HG02852 (cell line): ENCODE measurements around the gene ADPRM.

Experiments
- ATAC-seq: cut with Tn5 transposase; IDR thresholded peaks from one replicate; pipeline ENCODE4 v1.9.1; 2021; ENCODE audit warnings: mild to moderate bottlenecking, moderate library complexity; ENCODE audit not compliant: unreplicated experiment

The ADPRM gene

DNA sequence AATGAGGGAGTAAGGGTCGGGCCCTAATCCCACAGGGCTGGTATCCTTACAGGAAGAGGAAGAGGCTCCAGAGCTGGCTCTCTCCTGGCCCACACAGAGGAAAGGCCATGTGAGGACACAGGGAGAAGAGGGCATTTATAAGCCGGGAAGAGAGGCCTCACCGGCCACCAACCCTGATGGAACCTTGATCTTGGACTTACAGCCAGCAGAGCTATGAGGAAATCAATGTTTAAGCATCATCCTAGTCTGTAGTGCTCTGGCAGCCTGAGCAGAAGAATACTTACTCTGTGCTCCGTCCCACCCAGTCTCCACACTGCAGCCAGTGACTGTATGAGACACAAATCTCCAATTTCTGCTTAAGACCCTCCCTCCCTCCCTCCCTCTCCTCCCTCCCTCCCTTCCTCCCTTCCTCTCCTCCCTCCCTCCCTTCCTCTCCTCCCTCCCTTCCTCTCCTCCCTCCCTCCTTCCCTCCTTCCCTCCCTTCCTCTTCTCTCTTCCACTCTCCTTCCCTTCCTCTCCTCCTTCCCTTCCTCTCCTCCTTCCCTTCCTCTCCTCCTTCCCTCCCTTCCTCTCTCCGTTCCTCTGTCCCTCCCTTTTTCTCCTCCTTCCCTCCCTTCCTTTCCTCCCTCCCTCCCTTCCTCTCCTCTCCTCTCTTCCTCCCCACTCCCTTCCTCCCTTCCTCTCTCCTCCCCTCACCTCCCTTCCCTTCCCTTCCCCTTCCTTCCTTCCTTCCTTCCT, 41.3 kb downstream of the ADPRM start:
- ATAC-seq = no peak

DNA sequence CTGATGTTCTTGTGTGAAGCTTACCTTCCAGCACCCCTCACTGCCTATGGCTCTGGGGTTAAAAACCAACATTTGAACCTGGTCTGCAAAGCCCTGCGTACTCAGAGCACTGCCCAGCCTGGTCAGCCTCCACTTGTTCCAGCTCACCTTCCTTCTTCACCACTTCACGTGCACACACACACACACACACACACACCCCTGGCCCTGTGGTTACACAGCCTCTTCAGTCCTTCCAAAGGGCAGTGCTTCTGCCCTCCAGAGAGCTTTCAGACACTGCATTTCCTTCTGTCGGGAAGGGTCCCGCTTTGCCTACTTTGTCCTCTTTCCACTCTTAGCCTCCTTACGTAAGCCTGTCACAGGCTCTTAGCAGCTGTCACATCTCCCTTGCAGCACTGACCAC, 42.0 kb downstream of the ADPRM start:
- no peak for ATAC-seq

DNA sequence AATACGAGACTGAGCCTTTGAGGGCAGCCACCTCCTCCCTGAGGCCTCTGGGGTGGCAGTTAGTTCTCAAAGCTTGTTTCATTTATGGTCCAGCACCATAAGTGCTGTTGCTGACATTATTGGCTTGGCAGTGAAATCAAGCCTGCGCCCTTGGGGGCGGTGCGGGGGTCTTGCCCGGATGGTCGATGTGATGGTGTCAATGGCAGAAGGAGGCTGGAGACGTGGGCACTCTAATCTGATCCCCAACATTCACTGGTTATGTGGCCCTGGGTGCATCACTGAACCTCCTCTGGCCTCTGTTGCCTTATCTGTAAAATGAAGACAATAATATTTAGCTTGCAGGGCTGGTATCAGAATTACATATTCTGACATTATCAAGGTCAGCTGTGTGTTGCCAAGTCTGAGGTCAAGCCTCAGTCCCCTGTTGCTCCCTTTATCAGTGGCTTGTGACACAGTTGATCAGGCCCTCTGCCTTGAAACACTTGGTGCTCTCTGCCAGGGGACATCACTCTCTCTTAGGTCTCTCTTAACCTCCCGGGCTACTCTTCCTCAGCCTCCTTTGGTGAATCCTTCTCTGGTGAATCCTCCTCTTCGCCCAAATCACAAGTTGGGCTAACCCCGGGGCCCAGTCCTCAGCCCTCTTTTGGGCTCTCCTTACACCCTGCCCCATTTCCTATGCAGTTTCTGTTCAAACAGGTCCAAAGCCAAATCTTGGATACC, 44.2 kb downstream of the ADPRM start:
- ATAC-seq = no peak

DNA sequence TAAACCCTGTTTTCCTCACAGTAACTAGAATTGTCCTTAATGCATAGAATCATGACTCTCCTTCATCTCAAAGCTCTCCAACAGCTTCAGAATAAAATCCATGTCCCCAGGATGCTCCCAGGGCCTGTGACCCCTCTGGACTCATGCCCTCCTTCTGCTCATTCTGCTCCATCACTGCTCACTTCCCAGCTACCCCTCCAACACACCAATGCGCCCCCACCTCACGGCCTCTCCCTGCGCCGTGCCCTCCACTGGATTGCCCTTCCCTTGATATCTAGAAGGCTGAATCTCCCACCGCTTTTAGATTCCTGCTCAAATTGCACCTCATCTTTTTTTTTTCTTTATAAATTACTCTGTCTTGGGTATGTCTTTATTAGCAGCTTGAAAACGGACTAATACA, 45.0 kb downstream of the ADPRM start:
- no peak for ATAC-seq

DNA sequence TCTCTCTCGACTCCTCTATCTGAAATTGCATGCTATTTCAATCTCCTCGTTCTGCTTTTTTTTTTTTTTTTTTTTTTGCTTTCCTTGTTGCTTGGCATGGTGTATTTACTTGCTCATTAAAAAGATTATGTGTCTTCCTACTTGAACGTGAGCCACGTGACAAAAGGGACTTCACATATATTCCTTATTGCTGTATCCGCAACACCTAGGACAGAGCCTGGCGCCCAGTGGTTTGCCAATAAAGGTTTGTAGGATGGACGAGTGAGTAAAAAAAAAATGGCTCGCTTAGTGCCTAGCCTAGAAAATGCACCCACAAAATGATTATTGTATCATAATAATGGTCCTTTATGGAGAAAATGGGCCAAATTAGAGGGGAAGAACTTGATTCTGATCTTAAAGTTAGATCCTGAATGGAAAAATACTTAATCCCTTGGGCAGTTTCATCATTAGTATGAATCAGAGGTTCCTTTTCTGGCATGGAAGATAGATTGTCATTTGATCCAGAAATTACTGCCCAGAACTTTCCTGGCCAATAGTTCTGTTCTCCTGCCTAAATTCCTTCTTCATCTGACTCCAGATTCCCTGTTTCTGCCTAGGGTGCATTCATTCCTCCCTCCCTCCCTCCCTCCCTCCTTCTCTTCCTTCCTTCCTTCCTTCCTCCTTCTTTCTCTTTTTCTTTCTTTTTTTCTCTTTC, 46.1 kb downstream of the ADPRM start:
- no peak for ATAC-seq

DNA sequence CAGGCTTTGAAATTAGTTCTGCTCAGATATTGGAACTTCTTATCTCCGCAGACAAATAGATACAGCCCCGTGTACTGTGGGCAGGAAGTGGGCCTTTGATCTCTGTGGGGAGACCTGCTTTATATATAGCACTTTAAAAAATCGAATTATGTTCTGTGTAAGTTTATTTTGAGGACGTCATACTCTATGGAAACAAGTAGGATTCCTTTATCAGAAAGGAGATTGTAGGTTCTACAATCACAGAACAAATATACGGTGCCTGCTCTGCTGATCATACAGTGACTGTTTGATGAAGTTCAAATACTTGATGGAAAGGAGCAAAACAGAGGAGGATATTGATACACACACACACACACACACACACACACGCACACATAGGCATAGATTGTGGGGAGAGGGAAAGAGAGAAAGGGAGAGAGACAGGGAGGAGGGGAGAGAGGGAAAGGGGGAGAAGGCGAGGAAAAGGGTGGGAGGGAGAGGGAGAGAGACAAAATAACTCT, 47.2 kb downstream of the ADPRM start:
- no peak for ATAC-seq

DNA sequence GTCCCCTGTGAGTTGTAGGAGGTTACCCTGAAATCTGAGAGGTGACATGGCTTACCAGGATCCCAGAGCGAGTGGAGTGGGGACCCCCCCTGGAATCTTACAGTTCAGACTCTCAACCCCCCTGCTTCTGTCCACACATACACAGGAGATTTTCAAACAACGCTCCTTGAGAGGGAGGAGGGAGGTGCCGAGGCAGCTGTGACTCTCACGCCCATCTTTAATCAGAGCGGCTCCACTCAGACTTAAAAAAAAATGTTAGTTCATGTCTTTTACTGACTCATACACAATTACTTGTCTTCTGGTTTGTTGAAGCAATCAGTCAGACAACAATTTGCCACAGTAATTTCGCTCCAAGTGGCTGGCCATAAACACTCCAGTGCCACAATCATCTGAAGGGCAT, 47.8 kb downstream of the ADPRM start:
- ATAC-seq = no peak

DNA sequence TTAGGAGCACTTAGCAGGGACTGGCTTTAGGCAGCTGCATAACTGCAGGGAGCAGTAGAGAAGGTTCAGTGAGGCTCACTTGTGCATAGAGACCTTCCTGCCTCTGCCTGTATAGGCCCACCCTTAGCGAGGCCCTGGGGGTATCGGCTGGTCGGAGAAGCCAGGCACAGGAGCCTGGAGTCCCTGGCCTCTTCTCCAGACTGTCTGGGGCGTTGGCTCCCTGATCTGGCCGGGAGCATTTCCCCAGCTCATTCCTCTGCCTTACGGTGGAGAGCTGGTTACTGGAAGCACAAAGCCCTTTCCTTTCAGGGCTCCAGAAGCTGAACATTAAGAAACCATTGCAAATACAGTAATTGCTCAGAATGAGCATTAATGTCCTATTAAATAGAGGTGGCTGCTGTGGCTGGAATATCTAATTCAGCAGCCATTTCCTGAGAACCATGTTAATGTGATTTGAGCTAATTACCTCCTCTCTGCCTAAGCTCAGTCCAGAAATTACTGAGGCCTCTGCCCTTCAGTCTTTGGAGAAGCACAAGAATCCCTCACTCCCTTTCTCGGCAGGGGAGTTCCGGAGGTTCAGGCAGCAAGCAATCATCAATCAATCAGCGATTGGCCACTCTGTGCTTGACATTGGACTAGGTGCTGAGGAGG, 51.3 kb downstream of the ADPRM start:
- no peak for ATAC-seq

DNA sequence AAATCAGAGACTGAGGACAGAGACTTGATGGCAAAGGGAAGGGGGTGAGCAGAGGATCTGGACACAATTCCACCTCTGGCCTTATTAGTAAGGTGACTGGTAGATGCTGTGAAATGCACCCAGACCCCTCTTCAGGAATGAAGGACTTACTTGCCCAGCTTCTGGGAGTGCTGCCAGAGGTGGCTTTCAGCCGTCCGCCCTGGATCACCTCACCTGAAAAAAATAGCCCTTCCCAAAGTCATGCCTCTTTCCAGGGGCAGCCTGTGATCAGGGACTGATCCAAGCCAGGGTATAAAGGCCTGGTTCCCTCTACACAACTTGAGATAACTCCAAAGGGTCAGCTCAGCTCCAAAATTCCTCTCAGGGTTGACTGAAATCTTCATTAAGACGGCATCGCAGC, 52.8 kb downstream of the ADPRM start:
- ATAC-seq = no peak

DNA sequence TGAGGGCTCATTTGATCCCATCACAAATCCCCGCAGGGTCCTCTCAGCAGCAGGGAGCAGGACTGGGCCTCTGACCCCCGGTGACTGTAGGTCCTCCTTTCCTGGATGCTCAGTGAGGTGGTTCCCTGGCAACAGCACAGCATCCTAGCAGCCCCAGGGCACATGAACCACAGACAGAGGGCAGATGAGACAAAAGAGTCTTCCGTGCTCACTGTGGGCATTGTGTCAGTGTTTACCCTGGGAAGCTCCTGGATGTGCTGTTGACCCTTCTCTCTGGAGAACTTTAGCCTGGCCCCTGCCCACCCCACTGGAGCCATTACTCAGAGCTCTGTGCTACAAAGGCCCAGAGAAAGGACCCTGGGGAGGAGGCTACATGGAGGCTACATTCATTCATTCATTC, 54.2 kb downstream of the ADPRM start:
- no peak for ATAC-seq

DNA sequence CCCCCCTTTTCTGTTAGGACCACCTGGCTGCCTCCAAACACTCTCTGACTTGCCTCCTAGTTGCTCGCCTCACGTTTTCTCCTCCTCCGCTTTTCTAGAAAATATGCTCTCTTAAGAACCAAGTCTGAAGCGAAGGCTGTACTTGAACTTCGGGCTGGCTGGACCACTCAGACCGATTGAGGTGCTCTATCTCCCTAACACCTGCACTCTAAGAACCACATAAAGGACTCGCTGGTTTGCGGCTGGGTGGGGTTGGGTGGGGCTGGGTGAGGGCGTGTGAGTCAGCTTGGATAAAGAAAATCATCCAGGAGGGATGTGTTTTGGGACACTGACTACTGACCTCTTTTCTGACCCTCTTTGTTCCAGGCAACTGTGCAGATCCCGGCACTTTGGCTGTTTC, 55.3 kb downstream of the ADPRM start:
- no peak for ATAC-seq

DNA sequence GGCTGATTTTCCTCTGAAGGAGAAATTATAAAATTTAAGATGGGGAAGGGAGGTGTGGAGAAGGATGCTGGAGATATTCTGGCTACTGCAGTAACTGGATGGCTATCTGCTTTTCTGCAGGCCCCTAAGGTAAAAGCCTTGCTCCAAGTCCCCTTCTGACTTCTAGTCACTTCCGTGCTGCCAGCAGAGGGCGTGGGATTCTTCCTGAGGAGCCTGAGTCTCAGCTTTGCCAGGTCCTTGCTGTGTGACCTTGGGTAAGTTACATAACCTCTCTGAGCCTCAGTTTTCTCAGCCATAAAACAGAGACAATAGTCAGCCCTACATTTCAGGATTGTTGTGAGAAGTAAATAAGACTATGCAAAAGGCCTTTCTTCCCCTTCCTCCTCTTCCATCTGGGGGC, 56.7 kb downstream of the ADPRM start:
- no peak for ATAC-seq

DNA sequence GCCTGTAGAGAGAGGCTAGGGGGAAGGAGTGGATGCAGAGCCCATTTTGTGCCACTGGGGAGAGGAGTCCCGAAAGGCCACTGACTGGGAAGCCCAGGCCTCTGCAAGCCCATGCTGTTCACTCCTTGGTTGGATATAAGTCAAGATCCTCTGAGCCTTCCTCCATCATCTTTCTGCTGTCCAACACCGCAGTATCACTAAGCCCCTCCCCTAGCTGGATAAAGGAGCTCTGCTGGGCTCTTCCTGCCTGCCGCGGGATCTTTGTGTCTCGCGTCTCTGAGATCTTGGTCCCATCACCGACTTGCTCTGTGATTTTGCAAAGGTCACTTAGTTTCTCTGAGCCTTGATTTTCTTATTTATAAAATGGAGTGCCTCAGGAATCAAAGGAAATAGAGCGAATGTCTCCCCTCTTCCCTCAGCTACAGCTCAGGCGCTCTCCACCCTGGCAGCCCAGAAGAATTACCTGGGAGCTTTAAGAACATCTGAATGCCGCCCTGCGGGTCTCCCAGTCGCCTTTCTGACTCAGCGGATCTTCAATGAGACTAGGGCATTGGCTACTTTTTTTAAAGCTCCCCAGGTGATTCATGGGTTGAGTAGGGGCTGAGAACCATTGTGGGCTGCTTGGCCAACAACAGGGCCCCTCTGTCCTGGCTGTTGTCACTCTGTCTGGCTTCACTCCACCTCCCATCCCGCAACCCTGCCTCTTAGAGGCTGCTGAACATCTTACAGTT, 57.6 kb downstream of the ADPRM start:
- no peak for ATAC-seq

DNA sequence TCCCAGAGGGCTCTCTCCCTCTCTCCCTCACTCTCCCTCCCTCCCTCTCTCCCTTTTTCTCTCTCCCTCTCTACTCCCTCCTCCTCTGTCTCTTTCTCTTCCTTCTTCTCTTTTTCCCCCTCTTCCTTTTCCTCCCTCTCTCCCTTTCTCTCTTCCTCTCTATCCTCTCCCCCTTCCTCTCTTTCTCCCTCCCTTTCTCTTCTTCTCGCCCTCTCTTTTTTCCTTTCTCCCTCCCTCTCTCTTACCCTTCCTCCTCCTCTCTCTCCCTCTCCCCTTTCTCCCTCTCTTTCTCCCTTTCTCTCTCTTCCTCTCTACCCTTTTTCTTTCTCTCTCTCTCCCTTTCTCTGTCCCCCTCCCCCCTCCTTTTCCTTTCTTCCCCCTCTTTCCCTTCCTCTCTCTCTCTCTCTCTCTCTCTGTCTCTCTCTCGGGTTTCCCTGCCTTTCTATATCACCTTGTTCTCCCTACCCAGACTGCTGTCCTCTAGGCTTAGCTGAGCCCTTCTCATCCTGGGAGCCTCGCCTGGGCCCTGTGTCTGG, 58.3 kb downstream of the ADPRM start:
- ATAC-seq = no peak

DNA sequence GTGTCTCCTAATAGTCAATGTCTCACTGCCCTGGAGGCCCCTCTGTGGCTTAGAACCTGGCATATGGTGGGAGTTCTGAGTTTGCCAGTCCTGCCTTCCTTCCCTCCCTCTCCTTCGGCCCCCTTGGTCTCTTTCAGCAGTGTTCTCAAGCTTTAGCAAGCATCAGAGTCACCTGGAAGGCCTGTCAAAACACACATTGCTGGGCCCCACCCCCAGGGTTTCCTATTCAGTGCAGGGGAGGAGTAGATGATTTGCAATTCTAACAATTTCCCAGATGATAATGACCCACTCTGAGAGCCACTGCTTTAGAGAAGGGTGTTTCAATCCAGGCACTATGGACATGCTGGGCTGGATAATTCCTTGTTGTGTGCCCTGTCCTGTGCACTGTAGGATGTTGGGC, 58.8 kb downstream of the ADPRM start:
- ATAC-seq = no peak

DNA sequence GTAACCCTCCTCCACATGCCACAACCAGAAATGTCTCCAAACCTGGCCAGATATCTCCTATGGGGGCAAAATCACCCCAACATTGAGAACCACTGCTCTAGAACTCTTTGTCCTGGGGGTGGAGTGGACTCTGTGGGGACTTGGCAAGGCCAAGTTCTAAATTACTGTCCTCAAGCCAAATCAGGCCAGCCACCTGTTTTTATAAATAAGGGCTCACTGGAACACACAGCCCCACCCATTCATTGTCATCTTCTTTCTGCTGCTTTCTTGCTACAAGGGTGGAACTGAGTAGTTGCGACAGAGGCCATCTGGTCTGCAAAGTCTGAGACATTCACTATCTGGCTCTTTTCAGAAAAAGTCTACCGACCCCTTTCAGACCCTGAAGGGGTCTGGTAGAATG, 59.2 kb downstream of the ADPRM start:
- ATAC-seq = no peak

DNA sequence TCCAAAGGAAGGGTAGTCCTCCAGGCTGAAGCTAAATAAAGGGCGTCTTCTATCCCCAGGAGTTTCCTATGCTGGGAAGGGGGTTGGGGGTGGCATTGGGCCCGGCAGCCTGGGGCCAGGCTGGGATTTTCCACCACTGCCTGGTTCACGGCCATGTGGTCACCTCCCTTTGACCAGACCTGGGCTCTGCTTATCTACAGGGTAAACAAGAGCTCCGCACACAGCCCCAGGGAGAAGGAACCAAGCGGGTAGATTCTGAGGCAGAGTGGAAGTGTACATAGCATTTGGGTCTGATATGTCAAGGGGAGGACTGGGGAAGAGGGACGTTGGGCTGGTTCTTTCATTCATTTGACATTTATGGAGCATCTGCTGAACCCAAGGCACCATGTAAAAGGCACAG, 59.7 kb downstream of the ADPRM start:
- no peak for ATAC-seq

DNA sequence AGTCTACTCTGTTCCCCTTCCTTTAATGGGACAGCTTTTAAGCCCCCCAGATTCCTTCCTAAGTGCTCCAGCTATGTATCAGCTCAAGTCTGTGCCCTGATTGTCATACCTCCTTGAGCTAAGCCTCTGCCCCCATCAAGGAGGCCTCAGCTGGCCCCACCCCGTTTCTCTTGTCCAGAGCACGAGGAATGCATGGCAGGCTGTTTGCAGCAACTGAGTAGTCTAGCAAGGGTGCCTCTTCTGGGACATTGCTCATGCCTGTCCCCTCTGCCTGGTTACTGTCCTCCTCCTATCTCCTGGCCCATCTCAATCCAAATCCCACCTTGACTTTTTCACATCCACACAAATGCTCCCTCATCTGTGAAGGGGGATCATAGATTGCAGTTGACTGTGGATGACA, 60.3 kb downstream of the ADPRM start:
- ATAC-seq = no peak

DNA sequence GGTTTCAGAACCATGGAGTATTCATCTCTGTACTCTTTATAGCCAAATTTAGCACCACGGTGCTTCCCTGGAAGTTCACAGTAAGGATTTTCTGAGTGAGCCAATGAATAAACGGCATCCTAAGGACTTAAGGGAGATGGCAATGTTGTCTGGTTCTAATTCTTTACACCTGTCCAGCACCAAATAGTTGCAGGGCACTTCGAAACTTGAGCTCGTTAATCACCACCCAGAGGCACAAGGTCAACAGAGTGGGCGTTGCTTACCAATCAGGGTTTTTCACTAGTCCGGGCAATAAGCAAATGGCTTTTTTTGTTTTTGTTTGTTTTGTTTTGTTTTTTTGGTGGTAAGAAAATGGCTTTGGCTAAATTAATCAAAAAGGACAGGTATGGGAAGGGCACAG, 60.7 kb downstream of the ADPRM start:
- ATAC-seq = no peak
